ENCODE data around the gene ASIC1.

ASIC1 gene

GRCh38 chr12:50057896-50058670 lies 687 bp downstream of the ASIC1 start:
- H3K4me3 ChIP-seq (ENCODE audit: low read length) = peak overlapping the region; percentile 56
- no peak for DNase-seq (ENCODE audit: low read depth, low spot score)

- DNase-seq (ENCODE audit: low read depth, low spot score) = no peak
- peak overlapping the region; percentile 56 for H3K4me3 ChIP-seq (ENCODE audit: low read length)
Observed at GRCh38 chr12:50058743-50059312, 1.4 kb downstream of the ASIC1 start.

- DNase-seq (ENCODE audit: low read depth, low spot score) = peak; percentile 85
- peak overlapping the region; percentile 56 for H3K4me3 ChIP-seq (ENCODE audit: low read length)
Observed at GRCh38 chr12:50059440-50060119, 2.2 kb downstream of the ASIC1 start.

GRCh38 chr12:50060120-50060468 lies 2.7 kb downstream of the ASIC1 start:
- no peak for DNase-seq (ENCODE audit: low read depth, low spot score)
- H3K4me3 ChIP-seq (ENCODE audit: low read length) = peak overlapping the region; percentile 56

GRCh38 chr12:50061171-50061570 lies 3.8 kb downstream of the ASIC1 start:
- no peak for DNase-seq (ENCODE audit: low read depth, low spot score)
- H3K4me3 ChIP-seq (ENCODE audit: low read length) = no peak overlapping the region

GRCh38 chr12:50061946-50062686 lies 4.7 kb downstream of the ASIC1 start:
- peak; percentile 77 for DNase-seq (ENCODE audit: low read depth, low spot score)

GRCh38 chr12:50062728-50063460 lies 5.5 kb downstream of the ASIC1 start:
- no peak for DNase-seq (ENCODE audit: low read depth, low spot score)
- H3K4me3 ChIP-seq (ENCODE audit: low read length) = no peak overlapping the region

More at GRCh38 chr12:50061946-50062686, 4.7 kb downstream of the ASIC1 start:
- no peak overlapping the region for H3K4me3 ChIP-seq (ENCODE audit: low read length)

GRCh38 chr12:50065726-50066310 lies 8.4 kb downstream of the ASIC1 start:
- DNase-seq (ENCODE audit: low read depth, low spot score) = no peak
- H3K4me3 ChIP-seq (ENCODE audit: low read length) = no peak overlapping the region

GRCh38 chr12:50066402-50066801 lies 9.0 kb downstream of the ASIC1 start:
- H3K4me3 ChIP-seq (ENCODE audit: low read length) = no peak overlapping the region
- no peak for DNase-seq (ENCODE audit: low read depth, low spot score)

- DNase-seq (ENCODE audit: low read depth, low spot score) = no peak
- H3K4me3 ChIP-seq (ENCODE audit: low read length) = no peak overlapping the region
Observed at GRCh38 chr12:50069069-50069468, 11.7 kb downstream of the ASIC1 start.

GRCh38 chr12:50069539-50069938 lies 12.1 kb downstream of the ASIC1 start:
- DNase-seq (ENCODE audit: low read depth, low spot score) = no peak
- H3K4me3 ChIP-seq (ENCODE audit: low read length) = no peak overlapping the region

GRCh38 chr12:50070314-50071060 lies 13.1 kb downstream of the ASIC1 start:
- no peak overlapping the region for H3K4me3 ChIP-seq (ENCODE audit: low read length)
- DNase-seq (ENCODE audit: low read depth, low spot score) = peak; percentile 61

- H3K4me3 ChIP-seq (ENCODE audit: low read length) = no peak overlapping the region
- DNase-seq (ENCODE audit: low read depth, low spot score) = no peak
Observed at GRCh38 chr12:50072198-50072907, 15.0 kb downstream of the ASIC1 start.

GRCh38 chr12:50073206-50073605 lies 15.8 kb downstream of the ASIC1 start:
- no peak for DNase-seq (ENCODE audit: low read depth, low spot score)
- no peak overlapping the region for H3K4me3 ChIP-seq (ENCODE audit: low read length)

- no peak overlapping the region for H3K4me3 ChIP-seq (ENCODE audit: low read length)
- no peak for DNase-seq (ENCODE audit: low read depth, low spot score)
Observed at GRCh38 chr12:50073712-50074111, 16.3 kb downstream of the ASIC1 start.

GRCh38 chr12:50074936-50075807 lies 17.8 kb downstream of the ASIC1 start:
- DNase-seq (ENCODE audit: low read depth, low spot score) = no peak
- no peak overlapping the region for H3K4me3 ChIP-seq (ENCODE audit: low read length)

- no peak overlapping the region for H3K4me3 ChIP-seq (ENCODE audit: low read length)
- no peak for DNase-seq (ENCODE audit: low read depth, low spot score)
Observed at GRCh38 chr12:50075808-50076170, 18.4 kb downstream of the ASIC1 start.
